Activated T-helper 2 cell treated with anti-CD3 and anti-CD28 coated beads, Interferon-gamma antibody, Interleukin-2, Interleukin-4, amounts not matched to agents 10 μg/mL and 5 μg/mL and 100 μg/mL, durations not matched to agents 14 hours and 24 hours and 36 hours (primary cell): Measurements from ENCODE around the gene TMEM178B. TPM values are rescaled to one million over a fixed set of nuclear protein-coding genes. Genes with fewer than 3 reads are reported as not detected.

ENCODE experiments used
- DNase-seq: peaks from one replicate; pipeline ENCODE4 v3.0.0; 2021; ENCODE audit warnings: low spot score
- H3K27ac Mint-ChIP-seq: one replicate; pipeline ENCODE4 v1.8.0; 2021; ENCODE audit warnings: mixed read lengths
- H3K27me3 Mint-ChIP-seq: one replicate; pipeline ENCODE4 v1.8.0; 2021; ENCODE audit warnings: low read depth, mixed read lengths
- H3K36me3 Mint-ChIP-seq: one replicate; pipeline ENCODE4 v1.8.0; 2021; ENCODE audit warnings: low read depth, mixed read lengths
- H3K4me1 Mint-ChIP-seq: one replicate; pipeline ENCODE4 v1.8.0; 2021; ENCODE audit warnings: low read depth, mixed read lengths
- H3K4me3 Mint-ChIP-seq: one replicate; pipeline ENCODE4 v1.8.0; 2021; ENCODE audit warnings: low read depth, mild to moderate bottlenecking, moderate library complexity, mixed read lengths
- H3K9me3 Mint-ChIP-seq: one replicate; pipeline ENCODE4 v1.8.0; 2021; ENCODE audit warnings: mixed read lengths
- intact Hi-C: fragments of 100-400 bp; cut with micrococcal nuclease; formaldehyde crosslinking; loops from one replicate; pipeline ENCODE4 v1.15.1; 2023
- total RNA-seq: library from RNA; stranded (reverse); gene quantifications from 2 replicates; pipeline ENCODE4 v1.2.3, GENCODE V29; 2022

The TMEM178B gene
- total RNA-seq, 1 donor from 2014 or later, result 0.30 TPM

DNA sequence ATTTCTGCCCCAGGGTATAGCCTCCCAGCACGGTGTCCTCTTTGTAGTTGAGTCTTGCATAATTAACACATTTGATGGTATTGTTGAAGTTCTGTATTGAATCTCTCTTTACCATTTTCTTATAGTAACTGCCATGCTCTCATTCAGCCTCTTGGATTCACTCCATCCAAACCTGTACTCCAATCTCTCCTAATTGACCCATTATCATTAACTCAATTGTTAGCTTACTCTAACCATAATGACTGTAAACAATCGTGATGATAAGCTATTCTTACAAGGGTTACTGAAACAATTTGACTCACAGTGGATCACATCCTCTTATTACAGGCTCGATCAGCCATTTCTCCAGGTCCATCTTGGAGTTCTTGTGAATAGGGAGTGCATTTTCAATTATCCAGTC, 285.4 kb downstream of the TMEM178B start:
- Mint-ChIP-seq H3K4me3 (no peak overlapping the region), H3K4me1 (peaks cover 4% of the 10 kb centered on the region), H3K27ac (no peak overlapping the region), H3K36me3 (no peaks in the 10 kb centered on the region), H3K9me3 (no peaks in the 10 kb centered on the region), H3K27me3 (peaks cover 2% of the 10 kb centered on the region)
- intact Hi-C loops, result no loop called here
- no peak for DNase-seq

DNA sequence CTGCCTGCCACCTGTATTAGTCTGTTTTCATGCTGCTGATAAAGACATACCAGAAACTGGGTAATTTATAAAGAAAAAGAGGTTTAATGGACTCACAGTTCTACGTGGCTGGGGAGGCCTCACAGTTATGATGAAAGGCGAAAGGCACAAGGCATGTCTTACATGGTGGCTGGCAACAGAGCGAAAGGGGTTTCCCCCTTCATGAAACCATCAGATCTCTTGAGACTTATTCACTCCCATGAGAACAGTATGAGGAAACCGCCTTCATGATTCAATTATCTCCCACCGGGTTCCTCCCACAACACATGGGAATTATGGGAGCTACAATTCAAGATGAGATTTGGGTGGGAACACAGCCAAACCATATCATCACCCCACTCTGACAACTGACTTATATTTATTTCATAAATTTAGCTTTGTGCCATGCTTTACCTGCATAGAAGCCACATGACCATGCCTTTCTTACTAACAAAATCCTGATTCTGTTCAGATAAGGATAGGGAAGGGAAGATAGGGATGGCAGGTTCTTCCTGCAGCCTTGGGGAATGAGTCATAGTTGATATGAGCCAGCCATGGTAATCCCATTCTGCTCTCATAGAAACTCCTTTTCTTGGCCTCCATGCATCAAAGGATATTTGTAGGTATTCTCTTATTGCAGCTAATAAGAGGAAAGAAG, 286.0 kb downstream of the TMEM178B start:
- Mint-ChIP-seq H3K36me3 (no peaks in the 10 kb centered on the region), H3K9me3 (no peaks in the 10 kb centered on the region), H3K27me3 (peaks cover 2% of the 10 kb centered on the region), H3K27ac (no peak overlapping the region), H3K4me1 (no peaks in the 10 kb centered on the region), H3K4me3 (no peak overlapping the region)
- DNase-seq, result no peak
- intact Hi-C loops, result no loop called here

DNA sequence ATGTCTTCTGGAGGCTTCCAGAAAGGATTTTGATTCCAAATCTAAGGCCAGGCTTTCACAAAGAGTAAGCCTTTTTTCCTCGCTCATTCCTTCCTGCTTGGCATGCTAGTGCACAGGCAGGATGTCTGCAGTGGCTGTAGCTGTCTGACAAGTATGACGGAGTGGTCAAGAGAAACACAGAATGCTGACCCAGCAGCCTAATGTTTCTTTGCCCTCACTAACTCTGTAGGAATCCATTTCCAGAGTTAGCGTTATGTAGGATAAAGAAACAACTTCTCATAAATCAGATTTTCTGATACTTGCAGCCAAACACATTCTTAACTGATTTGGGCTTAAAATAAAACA, 286.5 kb downstream of the TMEM178B start:
- no peaks in the 10 kb centered on the region for H3K9me3 Mint-ChIP-seq

DNA sequence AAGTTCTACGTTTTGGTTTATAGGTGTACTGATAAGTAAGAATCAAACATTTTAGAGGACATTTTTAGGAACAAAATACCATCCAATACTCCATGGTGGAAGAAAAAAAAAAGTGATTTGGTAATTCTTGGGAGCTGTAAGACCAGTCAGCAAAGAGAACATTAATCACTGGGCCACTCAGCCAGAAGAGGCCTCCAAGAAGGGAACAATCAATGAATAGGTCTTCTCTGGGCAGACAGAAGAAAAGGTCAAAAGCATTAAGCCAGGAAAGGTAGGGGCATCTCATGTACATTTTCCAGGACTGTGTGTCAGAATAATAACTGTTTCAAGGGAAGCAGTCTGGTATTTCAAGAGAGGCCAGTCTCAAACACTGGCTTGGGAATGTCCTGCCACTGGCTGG, 286.9 kb downstream of the TMEM178B start:
- Mint-ChIP-seq H3K36me3 (no peaks in the 10 kb centered on the region), H3K4me3 (no peak overlapping the region), H3K27ac (no peak overlapping the region), H3K4me1 (no peaks in the 10 kb centered on the region), H3K9me3 (no peaks in the 10 kb centered on the region), H3K27me3 (peaks cover 1% of the 10 kb centered on the region)
- DNase-seq, result no peak
- intact Hi-C loops, result no loop called here

More for the DNA sequence above, 286.5 kb downstream of the TMEM178B start:
- Mint-ChIP-seq H3K36me3 (no peaks in the 10 kb centered on the region), H3K27ac (no peak overlapping the region), H3K27me3 (peaks cover 2% of the 10 kb centered on the region), H3K4me1 (no peaks in the 10 kb centered on the region), H3K4me3 (no peak overlapping the region)
- no peak for DNase-seq
- intact Hi-C loops, result no loop called here

DNA sequence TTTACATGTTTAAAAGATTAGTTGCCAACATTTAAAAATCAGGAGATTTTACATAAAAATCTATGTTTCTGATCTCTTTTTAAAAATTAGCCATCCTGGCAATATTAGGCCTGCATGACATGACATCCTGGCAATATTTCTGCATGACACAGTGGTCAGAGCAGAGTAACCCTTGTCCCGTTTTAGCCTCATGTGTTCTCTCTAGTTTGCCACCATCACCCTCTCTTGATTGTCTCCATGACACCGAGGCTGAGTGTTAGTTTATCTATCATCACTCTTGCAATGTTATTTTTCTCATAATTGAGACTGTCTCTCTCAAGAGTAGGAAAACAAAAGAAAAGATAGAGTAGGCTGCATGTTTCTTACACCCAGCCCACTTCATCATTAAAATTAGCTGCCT, 287.6 kb downstream of the TMEM178B start:
- no peak overlapping the region for H3K4me3 Mint-ChIP-seq
- no peaks in the 10 kb centered on the region for H3K9me3 Mint-ChIP-seq
- intact Hi-C loops, result no loop called here
- no peaks in the 10 kb centered on the region for H3K36me3 Mint-ChIP-seq
- H3K27ac Mint-ChIP-seq, result no peak overlapping the region
- DNase-seq, result no peak
- H3K27me3 Mint-ChIP-seq, result no peaks in the 10 kb centered on the region
- H3K4me1 Mint-ChIP-seq, result no peaks in the 10 kb centered on the region

DNA sequence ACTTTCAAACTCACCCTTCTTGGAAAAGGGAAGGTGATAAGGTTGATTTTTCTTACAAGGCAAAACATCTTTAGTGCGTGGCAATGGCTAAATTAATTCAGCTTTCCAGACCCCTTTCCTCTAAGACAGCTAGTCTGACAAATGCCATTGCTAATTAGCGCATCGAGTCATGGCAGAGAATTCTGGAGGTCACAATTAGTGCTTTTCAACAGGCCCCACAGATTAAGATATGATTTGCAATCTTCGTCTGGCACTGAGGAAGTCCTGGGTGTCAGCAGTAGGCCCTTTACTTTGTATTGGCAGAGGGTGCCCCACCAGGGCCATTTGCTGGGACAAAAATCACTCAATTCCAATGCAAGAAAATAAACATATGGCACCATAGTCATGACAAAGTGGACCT, 288.1 kb downstream of the TMEM178B start:
- H3K27ac Mint-ChIP-seq, result no peak overlapping the region
- H3K27me3 Mint-ChIP-seq, result no peaks in the 10 kb centered on the region
- DNase-seq, result no peak
- intact Hi-C loops, result no loop called here
- no peaks in the 10 kb centered on the region for H3K9me3 Mint-ChIP-seq
- H3K4me3 Mint-ChIP-seq, result no peak overlapping the region
- H3K36me3 Mint-ChIP-seq, result no peaks in the 10 kb centered on the region
- no peaks in the 10 kb centered on the region for H3K4me1 Mint-ChIP-seq

DNA sequence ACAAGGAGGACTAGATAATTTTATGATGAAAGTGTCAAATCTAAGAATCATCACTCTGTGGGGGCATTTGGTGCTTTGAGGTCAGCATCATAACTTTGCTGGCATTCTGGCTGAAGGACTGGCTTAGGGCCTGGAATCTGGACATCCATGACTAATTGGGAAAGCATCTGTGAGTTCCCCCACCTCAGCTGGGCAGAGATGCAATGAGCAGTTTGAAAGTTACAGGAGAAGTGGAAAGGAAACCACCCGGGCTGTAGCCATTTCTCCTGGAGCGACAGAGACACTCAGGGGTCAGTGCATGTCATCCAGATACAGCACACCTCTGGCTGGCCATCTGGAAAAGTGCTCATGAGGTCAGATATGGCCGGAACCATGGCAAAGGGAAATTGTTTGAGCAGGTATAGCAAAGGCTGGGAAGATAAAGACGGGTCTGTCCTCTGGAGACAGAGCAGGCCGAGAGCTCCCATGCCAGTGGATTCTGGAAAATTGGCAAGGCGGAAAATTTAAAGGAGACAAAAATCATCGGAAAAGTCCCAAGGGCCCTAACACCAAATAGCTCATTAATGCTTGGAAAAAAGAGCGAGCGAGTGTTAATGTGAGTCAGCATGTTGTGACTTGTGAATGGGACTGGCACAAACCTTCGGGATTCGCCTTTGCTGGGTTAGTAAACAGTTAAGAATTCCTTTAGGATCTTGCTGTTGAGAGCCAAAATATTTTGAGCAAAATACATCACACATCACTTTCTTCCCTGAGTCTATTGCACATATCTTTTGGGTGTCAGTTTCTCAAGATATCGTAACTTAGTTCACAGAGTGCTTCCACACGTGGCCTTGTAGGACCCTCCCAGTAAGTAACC, 288.9 kb downstream of the TMEM178B start:
- Mint-ChIP-seq H3K27me3 (no peaks in the 10 kb centered on the region), H3K27ac (no peak overlapping the region), H3K4me3 (no peak overlapping the region), H3K9me3 (no peaks in the 10 kb centered on the region), H3K4me1 (no peaks in the 10 kb centered on the region), H3K36me3 (no peaks in the 10 kb centered on the region)
- intact Hi-C loops, result no loop called here
- DNase-seq, result no peak

DNA sequence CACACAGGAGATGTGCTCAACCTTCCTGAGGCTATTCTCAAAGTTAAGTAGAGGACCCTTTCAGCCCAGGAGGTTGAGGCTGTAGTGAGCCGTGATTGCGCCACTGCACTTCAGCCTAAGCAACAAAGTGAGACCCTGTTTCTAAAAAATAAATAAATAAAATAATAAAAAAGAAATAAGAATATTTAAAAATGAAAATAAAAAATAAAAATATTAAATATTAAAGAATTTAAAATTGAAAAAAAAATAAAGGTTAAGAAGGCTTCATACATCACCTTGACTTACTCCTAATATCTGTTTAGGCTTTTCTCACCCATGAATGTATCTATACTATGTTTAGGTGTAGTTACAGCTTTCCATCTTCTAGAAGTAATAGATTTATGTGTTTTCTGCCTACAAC, 289.9 kb downstream of the TMEM178B start:
- DNase-seq, result no peak
- intact Hi-C loops, result no loop called here
- Mint-ChIP-seq H3K27me3 (no peaks in the 10 kb centered on the region), H3K36me3 (no peaks in the 10 kb centered on the region), H3K4me3 (no peak overlapping the region), H3K4me1 (no peaks in the 10 kb centered on the region), H3K27ac (no peak overlapping the region), H3K9me3 (no peaks in the 10 kb centered on the region)

DNA sequence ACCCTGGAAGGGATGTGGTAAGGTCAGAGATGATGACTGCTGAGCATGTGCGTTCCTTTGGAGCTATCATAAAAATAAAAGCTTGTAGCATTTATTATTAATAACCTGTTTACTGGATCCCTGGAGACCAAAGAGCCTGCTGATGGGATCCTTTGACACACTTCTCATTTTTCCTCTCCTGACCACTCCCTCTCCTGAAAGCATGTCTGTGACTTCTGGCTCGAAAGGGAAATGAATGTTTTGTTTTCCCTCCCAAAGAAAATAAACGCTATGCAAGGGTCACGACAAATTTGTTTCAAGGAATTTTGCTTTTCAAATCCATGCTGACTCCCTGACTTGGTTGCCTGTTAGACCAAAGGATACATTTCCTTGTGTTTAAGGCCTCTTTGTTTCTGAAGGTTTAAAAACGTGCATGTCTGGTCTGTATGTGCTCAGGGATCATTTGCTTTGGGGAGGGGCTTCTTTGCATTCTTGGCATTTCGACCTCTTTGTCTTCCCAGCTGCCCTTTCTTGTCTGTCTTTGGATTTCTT, 292.3 kb downstream of the TMEM178B start:
- H3K4me3 Mint-ChIP-seq, result no peak overlapping the region
- intact Hi-C loops, result no loop called here
- no peaks in the 10 kb centered on the region for H3K4me1 Mint-ChIP-seq
- no peak for DNase-seq
- no peak overlapping the region for H3K27ac Mint-ChIP-seq
- H3K9me3 Mint-ChIP-seq, result no peaks in the 10 kb centered on the region
- H3K36me3 Mint-ChIP-seq, result no peaks in the 10 kb centered on the region
- no peaks in the 10 kb centered on the region for H3K27me3 Mint-ChIP-seq

DNA sequence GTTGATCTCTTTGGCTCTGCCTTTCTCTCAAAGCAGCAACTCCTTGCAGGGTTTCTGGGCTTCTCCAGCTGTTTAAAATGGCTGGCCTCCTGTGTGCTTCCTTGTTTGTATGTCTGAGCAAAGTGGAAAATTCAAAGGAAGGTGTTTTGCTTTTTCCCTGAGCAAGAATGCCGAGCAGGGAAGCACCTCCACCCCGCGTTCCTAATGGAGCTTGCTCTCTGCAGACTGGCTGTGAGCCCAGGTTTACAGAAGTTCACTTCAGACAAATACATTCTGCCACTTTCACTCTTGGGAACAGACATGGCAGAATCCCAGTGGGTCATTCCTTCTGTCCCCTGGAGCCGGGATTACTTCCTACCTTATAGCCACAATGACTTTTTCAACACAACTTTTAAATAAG, 295.6 kb downstream of the TMEM178B start:
- H3K27ac Mint-ChIP-seq, result no peak overlapping the region
- no peak overlapping the region for H3K4me3 Mint-ChIP-seq
- DNase-seq, result no peak
- H3K27me3 Mint-ChIP-seq, result no peaks in the 10 kb centered on the region
- no peaks in the 10 kb centered on the region for H3K4me1 Mint-ChIP-seq
- intact Hi-C loops, result no loop called here
- no peaks in the 10 kb centered on the region for H3K36me3 Mint-ChIP-seq
- no peaks in the 10 kb centered on the region for H3K9me3 Mint-ChIP-seq

DNA sequence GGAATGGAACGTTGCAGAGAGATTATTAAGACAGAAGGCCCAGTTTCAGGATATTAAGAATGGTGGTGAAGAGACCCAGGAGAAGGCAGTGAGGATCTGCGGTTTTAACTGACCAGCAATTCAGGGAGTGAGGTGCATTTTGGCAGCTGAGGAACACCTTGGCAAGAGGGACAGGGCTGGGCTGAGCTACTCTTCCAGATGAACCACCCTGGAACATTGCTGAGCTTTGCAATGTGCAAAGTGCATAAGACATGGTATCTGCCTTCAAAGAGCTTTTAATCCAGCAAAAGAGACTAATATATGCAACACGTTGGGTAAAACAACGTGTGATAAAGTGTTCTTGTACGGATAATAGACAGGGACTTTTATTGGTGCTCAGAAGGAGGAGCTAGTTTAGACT, 296.3 kb downstream of the TMEM178B start:
- no peak for DNase-seq
- intact Hi-C loops, result no loop called here
- no peaks in the 10 kb centered on the region for H3K27me3 Mint-ChIP-seq
- H3K27ac Mint-ChIP-seq, result no peak overlapping the region
- no peaks in the 10 kb centered on the region for H3K9me3 Mint-ChIP-seq
- H3K4me3 Mint-ChIP-seq, result no peak overlapping the region
- H3K36me3 Mint-ChIP-seq, result no peaks in the 10 kb centered on the region
- H3K4me1 Mint-ChIP-seq, result no peaks in the 10 kb centered on the region

DNA sequence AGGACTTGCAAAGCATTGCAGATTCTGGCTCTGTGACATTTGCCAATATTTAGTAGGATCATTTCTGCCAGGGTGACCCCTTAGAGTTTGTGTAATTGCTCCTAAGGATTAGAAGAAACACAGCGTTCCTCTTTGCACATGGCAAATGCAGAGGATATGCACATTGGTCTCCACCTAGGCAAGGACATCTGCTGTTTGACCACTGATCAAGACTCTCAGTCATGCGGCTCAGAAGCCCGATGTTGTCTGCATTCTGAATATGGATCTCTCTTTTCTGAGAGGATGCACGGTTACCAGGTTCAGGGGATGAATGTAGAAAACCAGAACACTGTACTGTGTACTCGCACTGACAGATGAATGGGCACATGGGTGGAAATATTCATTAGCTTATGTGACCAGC, 296.8 kb downstream of the TMEM178B start:
- no peak overlapping the region for H3K4me3 Mint-ChIP-seq

DNA sequence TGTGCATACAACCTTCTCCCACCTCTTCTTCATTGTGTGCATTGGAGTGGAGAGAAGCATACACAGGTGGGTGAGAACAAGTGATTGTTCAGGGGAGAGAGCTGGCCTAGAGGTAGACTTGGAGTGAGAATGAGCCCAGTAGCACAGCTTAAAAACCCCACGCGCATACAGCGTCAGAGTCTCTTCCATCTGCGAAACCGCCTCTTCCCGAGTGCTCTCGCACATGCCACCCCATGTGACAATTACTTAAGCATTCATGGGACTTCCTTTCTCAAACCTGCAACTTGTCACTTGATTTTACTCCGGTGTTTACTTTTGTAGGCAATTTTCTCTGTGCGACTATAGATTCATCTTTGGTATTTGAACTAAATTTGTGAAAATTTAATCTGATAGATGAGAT, 300.6 kb downstream of the TMEM178B start:
- no peak overlapping the region for H3K4me3 Mint-ChIP-seq
- H3K27ac Mint-ChIP-seq, result no peak overlapping the region
- intact Hi-C loops, result no loop called here
- H3K4me1 Mint-ChIP-seq, result no peaks in the 10 kb centered on the region
- no peak for DNase-seq
- H3K27me3 Mint-ChIP-seq, result no peaks in the 10 kb centered on the region
- no peaks in the 10 kb centered on the region for H3K36me3 Mint-ChIP-seq
- H3K9me3 Mint-ChIP-seq, result no peaks in the 10 kb centered on the region

More for the DNA sequence above, 296.8 kb downstream of the TMEM178B start:
- no peaks in the 10 kb centered on the region for H3K4me1 Mint-ChIP-seq
- H3K9me3 Mint-ChIP-seq, result no peaks in the 10 kb centered on the region
- H3K36me3 Mint-ChIP-seq, result no peaks in the 10 kb centered on the region
- intact Hi-C loops, result no loop called here
- no peak for DNase-seq
- H3K27ac Mint-ChIP-seq, result no peak overlapping the region
- H3K27me3 Mint-ChIP-seq, result no peaks in the 10 kb centered on the region
